ENCODE results near the gene SLC6A8. TPM values are rescaled to one million over a fixed set of nuclear protein-coding genes. Genes with fewer than 3 reads are reported as not detected.

Gene SLC6A8
- total and polyA plus RNA-seq, 2 donors (not counting 1 experiment from before 2014, with no cell fraction given): 0.49 to 2.9 TPM

GRCh38 chrX:153649915-153650782 lies 37.6 kb upstream of the SLC6A8 start:
- intact Hi-C loops (cut with micrococcal nuclease): loop anchor here (1.0 to 5.0 kb wide), 3 partner anchors 38 to 111 kb away; no protein-coding TSS in a partner anchor
- ChIA-PET POLR2A (interaction anchor here (0.6 kb wide), 3 partner anchors 9 to 687 kb away, joined by 4 to 8 read pairs (median 4); no protein-coding TSS in a partner anchor), CTCF (interaction anchor here (0.8 to 6.3 kb wide), 6 partner anchors 12 to 110 kb away, joined by 3 to 25 read pairs (median 8); no protein-coding TSS in a partner anchor)
- ATAC-seq (ENCODE audit: low read depth) (no peak), DNase-seq (no peak)
- Histone ChIP-seq H3K36me3 (replicated peaks in 1 of 2; ENCODE audit: control extremely low read depth in 1 of 2, control insufficient read depth in 1 of 2, extremely low read depth in 1 of 2, insufficient read depth in 2 of 2, low read length in 1 of 2) (no peaks in the 10 kb centered on the region), H3K9ac (ENCODE audit: low read length) (no peak overlapping the region), H3K4me1 (ENCODE audit: control insufficient read depth in 2 of 2, insufficient read depth in 2 of 2, low read length in 2 of 2) (peaks cover 4 to 10% of the 10 kb centered on the region in 2 donors), H3K27me3 (replicated peaks in 1 of 4; ENCODE audit: control extremely low read depth in 1 of 4, control insufficient read depth in 3 of 4, insufficient read depth in 4 of 4, low read length in 3 of 4) (peaks cover 0 to 33% (median 7%) of the 10 kb centered on the region in 4 experiments), H4K20me1 (ENCODE audit: control insufficient read depth, insufficient read depth, low read length, poor library complexity, severe bottlenecking) (no peaks in the 10 kb centered on the region), H3K79me2 (ENCODE audit: control insufficient read depth, insufficient read depth, low read length) (no peaks in the 10 kb centered on the region), H3K4me2 (replicated peaks; ENCODE audit: low read depth, low read length, poor library complexity, severe bottlenecking) (no peak overlapping the region), H2AFZ (ENCODE audit: insufficient read depth, low read depth, low read length, poor library complexity, severe bottlenecking) (no peak overlapping the region), H3K9me3 (ENCODE audit: control extremely low read depth in 1 of 3, control insufficient read depth in 2 of 3, insufficient read depth in 1 of 3, low read length in 2 of 3) (no peaks in the 10 kb centered on the region), H3K4me3 (ENCODE audit: control extremely low read depth in 1 of 5, extremely low read depth in 1 of 5, insufficient read depth in 1 of 5, low read depth in 2 of 5, low read length in 4 of 5) (no peak overlapping the region), H3K27ac (ENCODE audit: low read length in 2 of 2) (no peak overlapping the region)
- no peaks in the 10 kb centered on the region for H3K9me3 Mint-ChIP-seq (ENCODE audit: insufficient read depth)
- H3K4me3 Mint-ChIP-seq: no peak overlapping the region
- no peak for TF ChIP-seq EZH2 (IDR thresholded peaks at IDR 0.05; ENCODE audit: borderline replicate concordance, insufficient read depth, low read depth, low read length, poor library complexity, severe bottlenecking)
- no peak for TF ChIP-seq CTCF (IDR thresholded peaks at IDR 0.05)
- H3K27ac Mint-ChIP-seq: no peak overlapping the region
- WGBS (ENCODE audit: insufficient coverage): 61% methylated on average over 10 of the region's 41 CpGs
- H3K27me3 Mint-ChIP-seq: peaks cover 7% of the 10 kb centered on the region
- H3K4me1 Mint-ChIP-seq: peaks cover 3% of the 10 kb centered on the region

- TF ChIP-seq CTCF (IDR thresholded peaks at IDR 0.05) (no peak), EZH2 (IDR thresholded peaks at IDR 0.05; ENCODE audit: borderline replicate concordance, insufficient read depth, low read depth, low read length, poor library complexity, severe bottlenecking) (no peak)
- no peaks in the 10 kb centered on the region for H3K79me2 ChIP-seq (ENCODE audit: control insufficient read depth, insufficient read depth, low read length)
- peaks cover 0 to 25% (median 7%) of the 10 kb centered on the region in 4 experiments for H3K27me3 ChIP-seq (replicated peaks in 1 of 4; ENCODE audit: control extremely low read depth in 1 of 4, control insufficient read depth in 3 of 4, insufficient read depth in 4 of 4, low read length in 3 of 4)
- no peak overlapping the region for H3K4me2 ChIP-seq (replicated peaks; ENCODE audit: low read depth, low read length, poor library complexity, severe bottlenecking)
- no peak overlapping the region for H3K4me3 ChIP-seq (ENCODE audit: control extremely low read depth in 1 of 5, extremely low read depth in 1 of 5, insufficient read depth in 1 of 5, low read depth in 2 of 5, low read length in 4 of 5)
- DNase-seq: no peak
- 100% methylated on average over 4 of the region's 13 CpGs for WGBS (ENCODE audit: insufficient coverage)
- POLR2A ChIA-PET: no interaction called here
- CTCF ChIA-PET: interaction anchor here (2.3 to 6.3 kb wide), 3 partner anchors 17 to 111 kb away, joined by 7 to 25 read pairs (median 9); no protein-coding TSS in a partner anchor
- no peaks in the 10 kb centered on the region for H4K20me1 ChIP-seq (ENCODE audit: control insufficient read depth, insufficient read depth, low read length, poor library complexity, severe bottlenecking)
- H3K27ac Mint-ChIP-seq: no peak overlapping the region
- peaks cover 4 to 10% of the 10 kb centered on the region in 2 donors for H3K4me1 ChIP-seq (ENCODE audit: control insufficient read depth in 2 of 2, insufficient read depth in 2 of 2, low read length in 2 of 2)
- H3K9me3 ChIP-seq (ENCODE audit: control extremely low read depth in 1 of 3, control insufficient read depth in 2 of 3, insufficient read depth in 1 of 3, low read length in 2 of 3): no peaks in the 10 kb centered on the region
- peaks cover 3% of the 10 kb centered on the region for H3K4me1 Mint-ChIP-seq
- H3K9ac ChIP-seq (ENCODE audit: low read length): no peak overlapping the region
- H3K4me3 Mint-ChIP-seq: no peak overlapping the region
- H3K27me3 Mint-ChIP-seq: peaks cover 3% of the 10 kb centered on the region
- intact Hi-C loops (cut with micrococcal nuclease): no loop called here
- H2AFZ ChIP-seq (ENCODE audit: insufficient read depth, low read depth, low read length, poor library complexity, severe bottlenecking): no peak overlapping the region
- H3K27ac ChIP-seq (ENCODE audit: low read length in 2 of 2): no peak overlapping the region
- no peak for ATAC-seq (ENCODE audit: low read depth)
- H3K9me3 Mint-ChIP-seq (ENCODE audit: insufficient read depth): no peaks in the 10 kb centered on the region
- H3K36me3 ChIP-seq (replicated peaks in 1 of 2; ENCODE audit: control extremely low read depth in 1 of 2, control insufficient read depth in 1 of 2, extremely low read depth in 1 of 2, insufficient read depth in 2 of 2, low read length in 1 of 2): no peaks in the 10 kb centered on the region
These were observed 36.8 kb upstream of the SLC6A8 start for GRCh38 chrX:153650959-153651358.

Measured in B cell (primary cell).